PFSK-1 (cell line): ENCODE results near the gene HPS1.

Source experiments
- POLR2AphosphoS5 ChIP-seq: IDR thresholded peaks from 2 replicates; pipeline ENCODE4 v1.6.1; 2012; ENCODE audit warnings: low read depth, mild to moderate bottlenecking, control low read depth, low read length, moderate library complexity
- TAF1 ChIP-seq: IDR thresholded peaks from 2 replicates; pipeline ENCODE4 v1.6.1; 2012; ENCODE audit warnings: low read length, control low read depth, borderline replicate concordance; ENCODE audit not compliant: insufficient read depth

DNA sequence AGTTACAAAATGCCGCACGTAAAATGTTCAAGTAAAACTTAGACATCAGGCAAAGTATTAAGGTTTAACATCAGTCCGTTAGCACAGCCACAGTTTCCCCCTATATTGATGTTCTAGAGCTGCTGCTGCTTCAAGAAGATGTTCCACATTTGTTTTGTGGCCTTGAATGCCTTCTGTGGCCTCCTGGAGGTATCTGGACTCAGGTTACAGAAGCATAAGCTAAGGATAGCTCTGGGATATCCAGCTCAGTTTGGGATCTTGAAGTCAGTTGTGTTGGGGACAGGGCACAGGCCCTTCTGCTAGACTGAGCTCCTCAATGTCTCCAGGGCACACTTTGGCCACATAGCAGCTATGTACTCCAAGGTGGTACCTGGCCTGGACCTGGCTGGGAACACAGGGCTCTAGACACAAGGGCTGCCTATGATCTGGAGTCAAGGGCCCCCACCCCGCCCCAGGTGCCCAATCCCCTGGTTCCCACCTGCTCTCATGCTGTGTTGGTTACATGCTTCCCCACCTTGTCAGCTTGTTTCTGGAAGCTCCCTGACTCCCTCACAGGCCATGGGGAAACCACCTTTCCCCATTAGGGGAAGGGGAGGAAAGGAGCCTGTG, 36.5 kb downstream of the HPS1 start:
- TF ChIP-seq TAF1 (no peak), POLR2AphosphoS5 (no peak)
